Gastroesophageal sphincter (tissue), 4 donors: ENCODE results near the gene PPP3CA. TPM values are rescaled to one million over a fixed set of nuclear protein-coding genes. Genes with fewer than 3 reads are reported as not detected.

ENCODE experiments used
- ATAC-seq: fragments of 150-250 bp; one replicate; pipeline ENCODE4 v1.9.1; 2016; ENCODE audit warnings: mild to moderate bottlenecking, moderate library complexity
- H3K27ac ChIP-seq, 4 donors: fragments of 200-600 bp; sonication (generic) in 3 of 4; 1 replicate in 3 of 4; 2 replicates in 1 of 4; pipeline ENCODE4 v1.5.1; 2016 to 2019
- H3K27me3 ChIP-seq: fragments of 200-600 bp; sonication (generic); one replicate; pipeline ENCODE4 v1.5.1; 2019
- H3K36me3 ChIP-seq, 2 donors: fragments of 200-600 bp; sonication (generic); one replicate each; pipeline ENCODE4 v1.5.1; 2019; ENCODE audit warnings: control low read depth in 1 of 2
- H3K4me1 ChIP-seq, 3 donors: fragments of 200-600 bp; sonication (generic); 1 replicate in 2 of 3; 2 replicates in 1 of 3; pipeline ENCODE4 v1.5.1; 2016 to 2019; ENCODE audit warnings: control low read depth in 2 of 3
- H3K4me3 ChIP-seq, 2 donors: fragments of 200-600 bp; sonication (generic); one replicate each; pipeline ENCODE4 v1.5.1; 2019; ENCODE audit warnings: mild to moderate bottlenecking in 1 of 2, moderate library complexity in 1 of 2
- H3K9me3 ChIP-seq, 3 donors: fragments of 200-600 bp; sonication (generic); one replicate each; pipeline ENCODE4 v1.5.1; 2017 to 2019; ENCODE audit warnings: control low read depth in 2 of 3
- EP300 ChIP-seq: sonication (generic); formaldehyde crosslinking; IDR thresholded peaks from one replicate; pipeline ENCODE4 v1.6.1; 2017; ENCODE audit warnings: antibody characterized with exemption, mild to moderate bottlenecking
- POLR2A ChIP-seq, 2 donors: fragments of 450-650 bp; IDR thresholded peaks; one replicate each; pipeline ENCODE4 v1.6.1; 2017; ENCODE audit warnings: antibody characterized with exemption in 2 of 2, mild to moderate bottlenecking in 2 of 2, moderate library complexity in 1 of 2
- POLR2AphosphoS5 ChIP-seq: sonication (generic); formaldehyde crosslinking; IDR thresholded peaks from one replicate; pipeline ENCODE4 v1.6.1; 2017; ENCODE audit warnings: antibody characterized with exemption
- WGBS, 2 donors: methylation state at CpG; one replicate each; pipeline ENCODE4 v1.1.5; 2018; ENCODE audit warnings: low coverage in 1 of 2; 5-methylcytosine and 5-hydroxymethylcytosine counted together
- total RNA-seq, 4 donors: library from RNA; depleted of rRNA; stranded (reverse); fragments of >200 nt; gene quantifications; one replicate each; pipeline ENCODE4 v1.1.0, GENCODE V29; 2016
- TF ChIP-seq, protein P1 (sequence below), 4 experiments: fragments of 200-600 bp in 2 of 4; fragments of 450-650 bp in 2 of 4; sonication (generic) in 1 of 4; IDR thresholded peaks; one replicate each; pipeline ENCODE4 v1.5.1; 2017 to 2019; ENCODE audit warnings: antibody characterized with exemption in 4 of 4, mild to moderate bottlenecking in 2 of 4, moderate library complexity in 2 of 4

PPP3CA gene
- total RNA-seq, 4 donors from 2014 or later, result 21.1 to 29.2 (median 24.8) TPM

DNA sequence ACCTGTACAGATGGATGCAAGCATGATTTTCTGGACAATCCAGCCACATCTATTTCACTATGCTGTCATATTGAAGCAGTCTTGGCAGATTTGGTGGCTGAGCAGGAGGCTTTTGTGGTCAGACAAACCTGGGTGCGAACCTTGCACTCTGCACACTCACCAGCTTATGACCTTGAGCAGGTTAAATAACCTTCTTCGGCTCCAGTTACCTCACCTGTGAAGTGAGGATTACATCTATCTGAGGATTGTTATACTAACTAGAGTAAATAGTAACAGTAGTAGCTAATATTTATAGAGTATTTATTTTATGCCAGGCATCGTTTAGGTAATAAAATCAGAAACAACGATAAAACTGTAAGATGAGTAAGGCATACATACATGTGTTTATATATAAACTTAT, 150.0 kb downstream of the PPP3CA start:
- H3K4me1 ChIP-seq, result peaks cover 8 to 46% (median 14%) of the 10 kb centered on the region in 3 donors
- no peaks in the 10 kb centered on the region for H3K27me3 ChIP-seq
- WGBS, 2 donors, result 89 to 97% methylated on average over 1 to 4 of the region's 4 CpGs
- TF ChIP-seq EP300 (no peak), POLR2AphosphoS5 (no peak), POLR2A (IDR thresholded peaks at IDR 0.05) (no peak)
- TF ChIP-seq, protein P1, sequence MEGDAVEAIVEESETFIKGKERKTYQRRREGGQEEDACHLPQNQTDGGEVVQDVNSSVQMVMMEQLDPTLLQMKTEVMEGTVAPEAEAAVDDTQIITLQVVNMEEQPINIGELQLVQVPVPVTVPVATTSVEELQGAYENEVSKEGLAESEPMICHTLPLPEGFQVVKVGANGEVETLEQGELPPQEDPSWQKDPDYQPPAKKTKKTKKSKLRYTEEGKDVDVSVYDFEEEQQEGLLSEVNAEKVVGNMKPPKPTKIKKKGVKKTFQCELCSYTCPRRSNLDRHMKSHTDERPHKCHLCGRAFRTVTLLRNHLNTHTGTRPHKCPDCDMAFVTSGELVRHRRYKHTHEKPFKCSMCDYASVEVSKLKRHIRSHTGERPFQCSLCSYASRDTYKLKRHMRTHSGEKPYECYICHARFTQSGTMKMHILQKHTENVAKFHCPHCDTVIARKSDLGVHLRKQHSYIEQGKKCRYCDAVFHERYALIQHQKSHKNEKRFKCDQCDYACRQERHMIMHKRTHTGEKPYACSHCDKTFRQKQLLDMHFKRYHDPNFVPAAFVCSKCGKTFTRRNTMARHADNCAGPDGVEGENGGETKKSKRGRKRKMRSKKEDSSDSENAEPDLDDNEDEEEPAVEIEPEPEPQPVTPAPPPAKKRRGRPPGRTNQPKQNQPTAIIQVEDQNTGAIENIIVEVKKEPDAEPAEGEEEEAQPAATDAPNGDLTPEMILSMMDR (IDR thresholded peaks at IDR 0.05), result no peak
- H3K36me3 ChIP-seq, result peaks cover 0 to 11% of the 10 kb centered on the region in 2 donors
- no peaks in the 10 kb centered on the region for H3K9me3 ChIP-seq
- H3K27ac ChIP-seq, result no peak overlapping the region
- no peak overlapping the region for H3K4me3 ChIP-seq
- no peak for ATAC-seq

DNA sequence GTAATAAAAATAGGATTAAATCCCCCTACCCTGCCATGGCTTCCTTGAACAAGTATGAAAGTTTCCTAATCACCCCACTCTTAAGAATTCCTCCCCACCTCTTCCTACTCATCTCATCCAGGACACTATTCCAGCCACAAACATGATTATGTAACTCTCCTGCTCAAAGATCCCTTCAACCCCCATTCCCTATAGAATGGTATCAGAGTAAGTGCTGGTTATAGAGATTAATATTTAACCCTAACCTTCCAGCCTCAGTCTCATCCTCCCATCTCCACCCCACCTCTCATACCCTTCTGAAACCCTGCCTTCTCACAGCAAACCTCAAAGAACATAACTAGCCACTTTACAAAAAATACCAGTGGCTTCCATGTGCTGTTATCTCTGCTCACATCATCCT, 155.1 kb downstream of the PPP3CA start:
- TF ChIP-seq POLR2A (IDR thresholded peaks at IDR 0.05) (no peak), EP300 (no peak), POLR2AphosphoS5 (no peak)
- TF ChIP-seq, protein P1 (IDR thresholded peaks at IDR 0.05), result no peak
- Histone ChIP-seq H3K4me1 (peaks cover 13 to 37% (median 22%) of the 10 kb centered on the region in 3 donors), H3K9me3 (no peaks in the 10 kb centered on the region), H3K27ac (peak overlapping the region; percentile 79 to 86 (median 82)), H3K4me3 (no peak overlapping the region), H3K27me3 (no peaks in the 10 kb centered on the region), H3K36me3 (peaks cover 0 to 11% of the 10 kb centered on the region in 2 donors)
- peak; percentile 52 for ATAC-seq

GRCh38 chr4:101191302-101192098, 155.8 kb downstream of the PPP3CA start:
- ATAC-seq, result peak; percentile 94
- H3K4me3 ChIP-seq, result peak overlapping the region in 1 of 2 donors; percentile 4
- no peaks in the 10 kb centered on the region for H3K9me3 ChIP-seq
- H3K27ac ChIP-seq, result peak overlapping the region; percentile 79 to 86 (median 82)
- H3K36me3 ChIP-seq, result peaks cover 0 to 11% of the 10 kb centered on the region in 2 donors
- no peak for TF ChIP-seq EP300
- TF ChIP-seq, protein P1 (IDR thresholded peaks at IDR 0.05), result peak in 1 of 4 experiments; percentile 6
- TF ChIP-seq POLR2AphosphoS5, result peak; percentile 98
- TF ChIP-seq POLR2A (IDR thresholded peaks at IDR 0.05), result no peak
- WGBS, 2 donors, result 43% methylated on average over 2 of the region's 4 CpGs; no CpG with 5 or more reads in 1 of the 2 donors
- H3K27me3 ChIP-seq, result no peaks in the 10 kb centered on the region
- peaks cover 13 to 43% (median 22%) of the 10 kb centered on the region in 3 donors for H3K4me1 ChIP-seq

- Histone ChIP-seq H3K4me1 (peaks cover 13 to 43% (median 22%) of the 10 kb centered on the region in 3 donors), H3K9me3 (no peaks in the 10 kb centered on the region), H3K27ac (peak overlapping the region; percentile 79 to 86 (median 82)), H3K4me3 (no peak overlapping the region), H3K27me3 (no peaks in the 10 kb centered on the region), H3K36me3 (peaks cover 0 to 11% of the 10 kb centered on the region in 2 donors)
- no peak for ATAC-seq
- no peak for TF ChIP-seq POLR2A (IDR thresholded peaks at IDR 0.05)
- TF ChIP-seq, protein P1 (IDR thresholded peaks at IDR 0.05), result no peak
- no peak for TF ChIP-seq EP300
- TF ChIP-seq POLR2AphosphoS5, result no peak
- WGBS, 2 donors, result 67 to 70% methylated on average over 3 of the region's 3 CpGs
Observed at GRCh38 chr4:101190751-101191150, 156.6 kb downstream of the PPP3CA start.

DNA sequence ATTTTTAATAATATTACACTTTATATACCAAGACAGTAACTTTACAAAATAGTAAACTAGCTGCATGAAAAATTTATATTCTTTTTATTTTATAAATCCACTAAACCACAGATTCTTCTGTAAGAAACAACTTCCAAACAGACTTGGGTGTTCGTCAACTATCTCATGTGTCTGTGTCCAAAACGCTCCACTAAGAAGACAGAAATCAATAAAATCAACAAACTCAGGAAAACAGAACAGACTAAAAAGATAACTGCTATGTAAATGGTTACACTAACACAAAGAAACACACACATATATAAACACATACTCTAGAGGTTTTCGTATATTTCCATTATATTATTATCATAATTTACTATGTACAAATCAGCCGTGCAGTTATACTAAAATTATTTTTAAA, 158.4 kb downstream of the PPP3CA start:
- H3K27ac ChIP-seq, result no peak overlapping the region
- WGBS, 2 donors, result 87 to 91% methylated on average over 4 of the region's 4 CpGs
- no peak for ATAC-seq
- H3K9me3 ChIP-seq, result no peaks in the 10 kb centered on the region
- TF ChIP-seq EP300 (no peak), POLR2A (IDR thresholded peaks at IDR 0.05) (no peak), POLR2AphosphoS5 (no peak)
- TF ChIP-seq, protein P1 (IDR thresholded peaks at IDR 0.05), result no peak
- no peaks in the 10 kb centered on the region for H3K27me3 ChIP-seq
- H3K4me3 ChIP-seq, result no peak overlapping the region
- no peaks in the 10 kb centered on the region for H3K36me3 ChIP-seq
- H3K4me1 ChIP-seq, result peaks cover 13 to 43% (median 22%) of the 10 kb centered on the region in 3 donors
